HG03060 (cell line): Measurements from ENCODE around the gene PEAK3.

ENCODE experiments used
- ATAC-seq: cut with Tn5 transposase; IDR thresholded peaks from one replicate; pipeline ENCODE4 v1.9.1; 2021; ENCODE audit warnings: low read depth, moderate number of reproducible peaks; ENCODE audit not compliant: unreplicated experiment

Gene PEAK3

DNA sequence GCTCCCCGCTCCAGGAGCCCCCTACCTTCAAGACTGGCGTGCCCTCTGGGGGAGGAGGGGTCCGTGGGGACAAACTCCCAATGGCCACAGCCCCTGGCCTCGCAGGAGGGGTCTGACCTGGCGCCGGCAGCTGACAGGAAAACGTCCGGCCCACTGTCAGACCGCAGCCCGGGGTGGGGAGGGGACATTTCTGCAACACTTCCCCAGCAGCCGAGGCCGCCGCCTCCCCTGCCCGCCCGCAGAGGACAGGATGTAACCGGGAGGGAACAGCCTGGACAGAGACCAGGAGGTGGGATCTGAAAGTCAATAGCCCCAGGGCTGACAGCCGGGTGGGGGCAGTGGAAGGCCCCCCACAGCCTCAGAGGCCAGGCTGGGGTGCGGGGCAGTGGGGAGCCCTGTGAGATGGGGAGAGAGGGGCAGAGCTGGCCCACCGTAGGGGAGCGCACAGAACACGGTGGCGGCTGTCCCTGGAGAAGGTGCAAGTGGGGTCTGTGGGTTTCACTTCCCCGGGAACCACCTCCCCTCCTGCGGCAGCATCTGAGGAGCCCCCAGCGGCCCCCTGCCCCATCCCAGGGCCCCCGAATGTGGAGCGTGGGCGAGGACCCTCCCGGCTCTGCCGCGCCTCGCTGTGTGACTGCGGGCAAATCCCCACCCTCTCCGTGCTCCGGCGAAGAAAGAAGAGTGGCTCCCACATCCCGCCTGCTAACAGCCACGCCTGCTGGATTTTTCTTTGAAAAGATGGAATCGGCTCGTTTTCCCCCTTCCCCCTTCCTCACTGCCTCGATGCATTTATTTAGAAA is at the start of gene PEAK3:
PEAK3 (minus strand) TSS at position 114 of the 800 bp plus-strand sequence. CDS start 1,244 bp downstream, outside the sequence.
- ATAC-seq, result no peak

DNA sequence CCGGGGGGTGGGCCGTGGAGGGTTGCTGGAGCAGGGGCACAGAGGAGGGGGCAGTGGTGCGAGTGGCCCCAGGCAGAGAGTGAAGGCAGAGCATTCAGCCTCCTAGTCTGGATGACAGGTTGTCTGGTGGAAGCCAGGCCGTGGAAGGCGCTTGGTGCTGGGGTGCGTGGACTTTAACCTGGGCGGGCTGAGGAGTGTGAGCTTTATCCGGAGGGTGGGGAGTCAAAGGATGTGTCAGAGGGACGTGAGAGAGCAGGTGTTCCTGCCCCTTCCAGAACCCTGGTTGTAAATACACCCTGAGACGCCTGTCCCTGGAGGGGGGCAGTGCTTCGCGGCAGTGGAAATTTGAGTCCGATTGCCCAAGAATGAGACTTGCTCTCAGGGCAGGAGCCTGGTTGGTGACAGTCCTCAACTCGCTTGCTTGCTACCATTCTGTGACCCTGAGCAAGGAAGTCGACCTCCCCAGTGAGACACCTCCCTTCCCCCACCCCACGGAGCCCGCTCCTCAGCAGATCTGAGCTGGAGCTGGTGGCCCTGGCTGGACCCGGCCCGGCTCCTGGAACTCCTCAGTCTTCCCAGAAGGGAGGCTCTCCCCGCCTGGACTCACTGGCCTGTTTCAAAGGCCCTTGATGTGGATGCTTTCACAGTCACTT is 48.8 kb upstream of the PEAK3 start:
- ATAC-seq, result no peak

DNA sequence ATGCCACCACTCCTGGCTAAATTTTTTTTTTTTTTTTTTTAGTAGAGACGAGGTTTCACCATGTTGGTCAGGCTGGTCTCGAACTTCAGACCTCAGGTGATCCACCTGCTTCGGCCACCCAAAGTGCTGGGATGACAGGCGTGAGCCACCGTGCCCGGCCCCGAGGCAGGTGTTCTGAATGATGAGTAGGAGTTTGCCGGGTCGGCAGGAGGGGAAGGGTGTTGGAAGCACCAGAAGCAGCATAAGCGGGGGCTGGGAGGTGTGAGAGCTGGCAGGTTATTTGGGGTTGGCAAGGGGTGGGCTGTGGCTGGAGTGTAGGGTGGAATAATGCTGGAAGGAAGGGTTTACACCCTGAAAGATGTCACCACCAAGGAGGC is 48.3 kb upstream of the PEAK3 start:
- ATAC-seq, result no peak

DNA sequence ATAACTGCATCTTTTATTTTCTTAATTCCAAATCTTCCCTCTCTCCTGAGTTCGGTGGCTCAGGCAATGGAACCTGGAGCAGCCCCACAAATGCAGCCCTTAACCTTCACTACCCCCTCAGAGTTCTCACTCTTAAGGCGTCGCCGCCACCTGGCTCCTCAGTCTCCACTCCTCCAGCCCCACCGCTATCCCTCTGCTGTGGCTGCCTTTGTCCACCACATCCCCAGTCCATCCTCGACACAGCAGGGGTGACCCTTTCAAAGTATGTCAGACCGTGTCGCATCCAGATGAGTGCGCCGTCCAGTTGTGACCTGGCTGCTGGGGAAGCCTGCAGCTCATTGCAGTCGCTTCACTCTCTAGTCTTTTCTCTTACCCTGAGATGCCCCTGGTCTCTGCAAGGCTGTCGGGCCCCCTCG is 47.5 kb upstream of the PEAK3 start:
- no peak for ATAC-seq

DNA sequence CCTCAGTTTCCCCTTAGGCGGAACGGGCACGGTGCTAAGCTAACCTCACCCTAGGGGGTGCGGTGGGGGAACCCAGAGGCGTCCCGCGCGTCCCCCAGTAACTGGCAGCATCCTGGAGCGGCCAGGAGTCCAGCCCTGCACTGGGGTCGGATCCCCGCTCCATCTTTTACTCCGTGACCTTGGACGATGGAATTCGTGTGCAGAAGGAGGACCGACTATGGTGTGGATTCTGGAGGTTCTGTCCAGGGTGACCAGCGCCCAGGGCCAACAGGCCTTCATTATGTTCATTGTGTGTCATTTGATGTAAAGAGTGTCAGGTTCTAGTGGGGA is 47.1 kb upstream of the PEAK3 start:
- no peak for ATAC-seq

DNA sequence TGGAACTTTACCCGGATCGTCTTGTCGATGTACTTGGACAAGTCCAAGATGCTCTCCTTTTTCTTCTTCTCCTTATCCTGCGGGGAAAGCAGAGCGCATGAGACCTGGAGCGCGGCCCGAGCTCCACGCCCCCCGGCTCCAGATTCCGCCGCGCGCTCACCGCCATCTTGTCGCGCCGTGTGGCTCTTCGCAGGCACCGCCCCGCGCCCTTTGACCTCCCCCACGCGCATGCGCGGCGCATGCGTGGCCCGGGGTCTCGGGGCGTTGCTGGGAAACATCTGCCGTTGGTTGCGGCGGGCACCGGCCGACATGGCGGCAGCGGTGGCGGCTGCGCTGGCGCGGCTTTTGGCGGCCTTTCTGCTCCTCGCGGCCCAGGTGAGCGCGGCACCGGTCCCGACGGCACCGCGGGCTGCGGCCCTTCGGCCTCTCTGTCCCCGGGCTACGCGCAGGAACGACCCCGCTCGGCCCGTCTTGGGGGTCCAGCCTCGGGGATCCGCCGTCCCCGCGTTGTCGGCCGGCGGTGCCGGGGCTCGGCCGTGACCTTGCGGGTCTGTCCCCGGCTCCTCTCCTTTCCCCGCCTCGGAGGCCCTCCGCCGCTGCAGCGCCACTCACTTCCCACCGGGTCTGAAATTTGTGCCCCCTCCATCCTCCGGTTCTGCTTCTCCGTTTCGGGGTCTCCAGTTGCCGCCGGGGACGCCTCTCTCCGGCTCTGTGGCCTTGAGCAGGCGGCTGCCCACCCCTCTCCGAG is 46.6 kb upstream of the PEAK3 start, which contains the start of the genes LSM7 and SPPL2B:
LSM7 (minus strand) TSS at position 186 of the 748 bp plus-strand sequence; CDS start at position 166, 20 bp downstream.
SPPL2B (plus strand) TSS at position 284 of the 748 bp plus-strand sequence; CDS start at position 310, 26 bp downstream.
- ATAC-seq, result no peak

DNA sequence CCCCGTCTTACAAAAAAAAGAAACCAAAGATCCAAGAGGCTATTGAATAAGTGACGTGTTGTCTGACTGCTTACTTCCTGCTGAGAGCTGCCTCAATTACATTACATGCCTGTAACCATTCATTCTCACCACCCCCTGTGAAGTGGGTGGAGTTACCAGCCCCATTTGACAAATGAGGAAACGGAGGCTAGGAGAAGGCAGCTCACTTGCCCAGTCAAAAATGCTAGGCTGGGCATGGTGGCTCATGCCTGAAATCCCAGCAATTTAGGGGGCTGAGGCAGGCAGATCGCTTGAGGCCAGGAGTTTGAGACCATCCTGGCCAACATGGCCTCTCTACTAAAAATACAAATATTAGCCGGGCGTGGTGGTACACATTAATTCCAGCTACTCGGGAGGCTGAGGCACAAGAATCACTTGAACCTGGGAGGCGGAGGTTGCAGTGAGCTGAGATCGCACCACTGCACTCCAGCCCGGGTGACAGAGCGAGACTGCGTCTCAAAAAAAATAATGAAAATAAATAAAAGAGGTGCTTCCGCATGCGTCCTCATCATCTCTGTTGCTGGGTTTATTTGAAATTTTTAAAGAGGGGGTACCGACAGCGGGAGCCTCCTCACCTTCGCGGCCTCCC is 45.9 kb upstream of the PEAK3 start:
- no peak for ATAC-seq

- ATAC-seq, result no peak
These were observed 44.9 kb upstream of the PEAK3 start for GRCh38 chr19:2326699-2327360.

DNA sequence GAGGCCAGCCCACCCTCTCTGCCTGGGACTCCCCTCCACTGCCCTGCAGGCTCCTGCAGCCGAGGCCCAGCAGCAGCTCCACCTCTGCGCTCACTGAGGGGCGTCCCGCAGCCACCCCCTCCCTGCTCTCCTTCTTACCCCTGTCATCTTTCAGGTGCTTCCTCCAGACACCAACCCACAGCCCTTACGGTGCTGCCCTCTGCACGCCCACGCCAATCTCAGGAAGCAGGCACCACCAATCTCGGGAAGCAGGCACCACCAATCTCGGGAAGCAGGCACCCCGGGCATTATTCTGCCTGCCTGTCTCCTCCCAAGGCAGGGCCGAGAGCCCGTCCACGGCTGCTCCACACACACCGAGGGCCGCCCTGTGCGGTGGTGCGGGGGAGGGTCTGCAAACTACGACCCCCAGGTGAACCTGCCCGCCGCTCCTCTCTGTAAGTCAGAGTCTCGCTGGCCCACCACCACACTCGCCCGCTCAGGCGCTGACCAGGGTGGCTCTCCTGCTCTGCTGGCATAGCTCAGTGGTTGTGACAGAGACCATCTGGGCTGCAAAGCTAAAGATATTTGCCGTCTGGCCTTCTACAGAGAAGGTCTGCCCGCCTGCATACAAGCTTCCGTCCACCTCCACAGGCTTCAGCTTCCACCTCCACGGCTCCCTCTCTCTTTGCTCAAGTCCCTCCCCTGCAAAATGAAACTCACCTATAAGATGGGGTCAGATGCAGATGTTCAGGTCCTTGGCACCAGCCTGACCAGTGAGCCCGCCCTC is 43.5 kb upstream of the PEAK3 start:
- ATAC-seq, result no peak

DNA sequence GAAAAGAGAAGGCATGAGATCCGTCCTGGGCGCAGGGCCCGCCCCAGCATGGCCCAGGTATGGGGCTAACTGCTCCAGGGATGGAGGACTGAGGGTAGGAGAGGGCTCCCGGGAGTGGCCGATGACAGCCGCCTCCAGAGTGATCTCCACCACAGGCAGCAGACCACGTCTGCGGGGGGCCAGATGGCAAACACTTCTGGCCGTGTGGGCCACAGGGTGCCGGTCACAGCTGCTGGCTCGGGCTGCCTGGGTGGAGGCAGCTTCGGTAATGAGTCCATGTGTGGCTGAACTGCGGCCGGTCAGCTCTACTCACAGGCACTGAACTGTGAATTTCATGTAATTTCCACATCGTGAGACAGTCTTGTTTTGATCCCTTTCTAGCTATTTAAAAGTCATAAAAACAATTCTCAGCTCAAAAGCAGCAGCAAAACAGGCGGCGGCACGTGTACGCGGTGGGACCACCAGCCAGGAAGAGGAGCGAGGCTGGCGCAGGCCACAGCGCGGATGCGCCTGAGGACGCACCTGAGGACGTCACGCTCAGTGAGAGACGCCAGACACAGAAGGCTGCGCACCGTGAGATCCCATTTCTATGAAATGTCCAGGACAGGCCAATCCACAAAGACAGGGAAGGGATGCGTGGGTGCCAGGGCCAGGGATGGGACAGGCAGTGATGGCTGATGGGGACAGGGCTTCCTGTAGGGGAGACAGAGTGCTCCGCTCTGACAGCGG is 42.4 kb upstream of the PEAK3 start:
- ATAC-seq, result no peak

GRCh38 chr19:2323707-2324106 is 41.7 kb upstream of the PEAK3 start:
- no peak for ATAC-seq

GRCh38 chr19:2321565-2322283 is 39.7 kb upstream of the PEAK3 start:
- ATAC-seq, result no peak

- ATAC-seq, result no peak
These were observed 39.0 kb upstream of the PEAK3 start for GRCh38 chr19:2320939-2321338.

DNA sequence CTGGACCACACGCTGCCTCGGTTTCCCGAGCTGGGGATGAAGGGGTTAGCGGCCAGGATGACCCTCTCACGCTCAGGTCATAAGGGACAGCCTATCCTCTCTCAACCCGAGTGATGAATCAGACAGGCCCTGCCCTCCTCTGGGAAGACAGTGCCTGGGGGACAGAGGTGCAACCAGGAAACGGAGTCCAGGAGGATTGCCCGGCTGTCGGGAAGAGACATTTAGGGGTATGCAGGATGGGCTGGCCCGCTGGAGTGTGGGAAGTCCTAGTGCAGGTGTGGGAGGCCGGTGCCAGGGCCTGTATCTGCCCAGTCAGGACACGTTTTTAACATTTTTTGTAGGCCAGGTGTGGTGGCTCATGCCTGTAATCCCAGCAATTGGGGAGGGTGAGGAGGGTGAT is 38.1 kb upstream of the PEAK3 start:
- ATAC-seq, result no peak

GRCh38 chr19:2319551-2319950 is 37.6 kb upstream of the PEAK3 start:
- ATAC-seq, result no peak

DNA sequence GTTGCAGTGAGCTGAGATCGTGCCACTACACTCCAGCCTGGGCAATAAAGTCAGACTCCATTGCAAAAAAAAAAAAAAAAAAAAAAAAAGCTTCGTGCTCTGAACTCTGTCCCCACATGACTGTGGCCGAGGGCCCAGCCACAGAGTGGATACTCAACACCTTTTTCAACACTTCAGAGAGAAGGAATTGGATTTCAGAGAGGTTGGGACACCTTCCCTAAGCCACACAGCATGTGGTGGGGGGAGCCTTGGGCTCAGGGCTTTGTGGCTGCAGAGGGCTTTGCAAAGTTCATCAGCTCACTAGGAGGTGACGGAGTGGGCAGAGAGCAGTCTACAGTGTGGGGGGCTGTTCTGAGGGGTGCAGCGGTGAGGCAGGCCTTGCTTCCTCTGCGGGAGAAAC is 36.9 kb upstream of the PEAK3 start:
- no peak for ATAC-seq

- no peak for ATAC-seq
These were observed 35.8 kb upstream of the PEAK3 start for GRCh38 chr19:2317756-2318155.

DNA sequence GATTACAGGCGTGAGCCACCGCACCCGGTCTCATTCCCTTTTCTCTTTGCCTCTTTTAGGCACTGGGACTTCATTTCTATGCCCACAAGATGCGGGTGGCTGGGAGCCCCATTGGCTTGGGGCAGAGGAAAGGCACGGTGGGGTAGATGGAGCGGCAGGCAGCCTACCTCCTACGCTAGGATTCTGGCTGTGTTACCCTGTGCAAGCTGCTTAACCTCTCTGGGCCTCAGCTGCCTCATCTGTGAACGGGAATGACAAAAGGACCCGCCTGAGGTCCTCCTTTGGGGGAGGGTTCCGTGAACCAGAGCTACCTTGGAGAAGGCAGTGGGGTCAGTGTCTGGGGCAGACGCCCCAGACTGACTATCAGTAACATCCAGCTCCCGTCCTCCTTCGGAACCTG is 35.3 kb upstream of the PEAK3 start:
- ATAC-seq, result no peak
